A549 (cell line): ENCODE measurements around the gene PRTN3. TPM values are rescaled to one million over a fixed set of nuclear protein-coding genes. Genes with fewer than 3 reads are reported as not detected.
A peak's percentile ranks its signal among the peaks of the same experiment; 100 is the strongest.

Experiments
- ATAC-seq, 2 experiments: fragments of 200-7000 bp in 1 of 2; fragments of >200 bp in 1 of 2; cut with Nextera tagmentation in 1 of 2; cut with Tn5 transposase in 1 of 2; 3 replicates each; pipeline versions ENCODE4 v1.8.0 to v1.9.1; 2018 to 2020; ENCODE audit warnings: mild to moderate bottlenecking in 1 of 2, moderate library complexity in 1 of 2
- CTCF ChIA-PET: fragments of 300-600 bp; sonication (Branson Sonifier 250); formaldehyde crosslinking; extraction: SDS; loops from one replicate; lab custom pipeline; 2021; ENCODE audit warnings: antibody characterized with exemption, inconsistent platforms; lab: Yijun Ruan, JAX
- POLR2A ChIA-PET: fragments of 350-600 bp; formaldehyde crosslinking; extraction: SDS; loops from one replicate; lab custom pipeline; 2021; ENCODE audit warnings: antibody characterized with exemption, inconsistent platforms; lab: Yijun Ruan, JAX
- DNase-seq, 2 experiments: peaks; one replicate each; pipeline versions ENCODE4 v3.0.0 to v3.0.0-alpha.2; 2011 to 2016; ENCODE audit warnings: low read depth in 1 of 2, low spot score in 1 of 2
- FAIRE-seq: peaks from 2 replicates; lab custom pipeline; 2011; peaks lifted over from hg19 to GRCh38; lab: Jason Lieb, UNC
- H3K27ac ChIP-seq, 2 experiments: fragments of >200 bp; sonication (Bioruptor Twin); formaldehyde crosslinking; 3 replicates each; pipeline ENCODE4 v1.5.1; 2016 to 2017
- H3K4me1 ChIP-seq: fragments of >200 bp; sonication (Bioruptor Twin); formaldehyde crosslinking; 3 replicates; pipeline ENCODE4 v1.6.1; 2016
- H3K4me2 ChIP-seq: fragments of >200 bp; sonication (Bioruptor Twin); formaldehyde crosslinking; 3 replicates; pipeline ENCODE4 v1.6.1; 2016
- H3K4me3 ChIP-seq: fragments of >200 bp; sonication (Bioruptor Twin); formaldehyde crosslinking; 3 replicates; pipeline ENCODE4 v1.5.1; 2016
- H3K9me3 ChIP-seq: fragments of >200 bp; sonication (Bioruptor Twin); formaldehyde crosslinking; 3 replicates; pipeline ENCODE4 v1.6.1; 2016
- CEBPB ChIP-seq, 2 experiments: fragments of >200 bp in 1 of 2; sonication (Bioruptor Twin) in 1 of 2; formaldehyde crosslinking in 1 of 2; IDR thresholded peaks; 2 replicates each; pipeline ENCODE4 v1.6.1; 2012 to 2016
- EHMT2 ChIP-seq: fragments of 200-600 bp; sonication (generic); IDR thresholded peaks from 2 replicates; pipeline ENCODE4 v1.6.1; 2016; ENCODE audit warnings: antibody characterized with exemption, low read depth, mild to moderate bottlenecking, moderate library complexity
- EP300 ChIP-seq, 2 experiments: fragments of >200 bp; sonication (Bioruptor Twin); formaldehyde crosslinking; IDR thresholded peaks; 2 replicates in 1 of 2; 3 replicates in 1 of 2; pipeline ENCODE4 v1.6.1; 2016 to 2017
- ESRRA ChIP-seq: fragments of 150-350 bp; IDR thresholded peaks from 2 replicates; pipeline ENCODE4 v1.6.1; 2014; ENCODE audit warnings: mild to moderate bottlenecking, low read length, borderline replicate concordance
- FOSL2 ChIP-seq, 2 experiments: fragments of 450-650 bp in 1 of 2; fragments of >200 bp in 1 of 2; sonication (Bioruptor Twin) in 1 of 2; formaldehyde crosslinking; IDR thresholded peaks; 2 replicates each; pipeline versions ENCODE4 v1.5.0 to v1.6.1; 2016 to 2020; ENCODE audit warnings: mild to moderate bottlenecking in 1 of 2, moderate library complexity in 1 of 2
- HDAC2 ChIP-seq: fragments of 200-600 bp; sonication (generic); IDR thresholded peaks from 2 replicates; pipeline ENCODE4 v1.6.1; 2016
- HOXB5 ChIP-seq: fragments of 250-450 bp; sonication (Bioruptor Pico); IDR thresholded peaks from 2 replicates; pipeline ENCODE4 v1.5.0; 2020; ENCODE audit warnings: mild to moderate bottlenecking, moderate library complexity
- MYC ChIP-seq: IDR thresholded peaks from 2 replicates; pipeline ENCODE4 v1.6.1; 2012; ENCODE audit warnings: mild to moderate bottlenecking, inconsistent platforms, low read length, improper control_type of control experiment, borderline replicate concordance
- NFE2L2 ChIP-seq: fragments of 150-350 bp; conservative IDR thresholded peaks from 2 replicates; pipeline ENCODE4 v1.6.1; 2014; ENCODE audit warnings: low read length
- NPAS2 ChIP-seq: fragments of 250-450 bp; sonication (Bioruptor Pico); IDR thresholded peaks from 2 replicates; pipeline ENCODE4 v1.8.0; 2022; ENCODE audit warnings: mild to moderate bottlenecking, moderate library complexity, borderline replicate concordance
- NR3C1 ChIP-seq: fragments of >200 bp; sonication (Bioruptor Twin); formaldehyde crosslinking; IDR thresholded peaks from 3 replicates; pipeline ENCODE4 v1.6.1; 2017
- PHF8 ChIP-seq: fragments of 200-600 bp; sonication (generic); IDR thresholded peaks from 2 replicates; pipeline ENCODE4 v1.6.1; 2016; ENCODE audit warnings: low read depth, mild to moderate bottlenecking, antibody characterized with exemption, moderate library complexity, borderline replicate concordance
- RARB ChIP-seq: fragments of 250-450 bp; sonication (Bioruptor Pico); IDR thresholded peaks from 2 replicates; pipeline ENCODE4 v1.8.0; 2021; ENCODE audit warnings: mild to moderate bottlenecking, moderate library complexity
- RNF2 ChIP-seq: fragments of 200-600 bp; sonication (generic); IDR thresholded peaks from 2 replicates; pipeline ENCODE4 v1.6.1; 2016; ENCODE audit warnings: low read depth, mild to moderate bottlenecking, antibody characterized with exemption, moderate library complexity, borderline replicate concordance
- SREBF2 ChIP-seq: fragments of 450-650 bp; IDR thresholded peaks from 2 replicates; pipeline ENCODE4 v1.6.1; 2014; ENCODE audit warnings: mild to moderate bottlenecking, moderate library complexity
- ZNF302 ChIP-seq: fragments of 250-450 bp; sonication (Bioruptor Pico); IDR thresholded peaks from 2 replicates; pipeline ENCODE4 v1.9.0; 2021; ENCODE audit warnings: inconsistent platforms, mild to moderate bottlenecking, moderate library complexity
- WGBS: methylation state at CpG from one replicate; pipeline ENCODE4 v1.1.6; 2017; ENCODE audit errors: missing lambda C conversion rate; 5-methylcytosine and 5-hydroxymethylcytosine counted together
- polyA plus RNA-seq, 4 experiments: library from polyadenylated mRNA; depleted of rRNA in 3 of 4; stranded (reverse); fragments of >200 nt; fragmentation: RNase III in 1 of 4; extraction: RNeasy Plus Mini Kit Qiagen cat#74134 plus additional on column Dnase treatment in 1 of 4; gene quantifications; 2 replicates in 3 of 4; 3 replicates in 1 of 4; pipeline ENCODE4 v1.2.3, GENCODE V29; 2011 to 2017
- TF ChIP-seq, protein P1 (sequence below): fragments of >200 bp; sonication (Bioruptor Twin); formaldehyde crosslinking; IDR thresholded peaks from 3 replicates; pipeline ENCODE4 v1.6.1; 2016
- TF ChIP-seq, protein P2 (sequence below): fragments of 250-450 bp; sonication (Bioruptor Pico); IDR thresholded peaks from 2 replicates; pipeline ENCODE4 v1.5.0; 2020; ENCODE audit warnings: low read depth, mild to moderate bottlenecking, moderate library complexity
- TF ChIP-seq, protein P3 (sequence below): fragments of 150-350 bp; IDR thresholded peaks from 2 replicates; pipeline ENCODE4 v1.6.1; 2014; ENCODE audit warnings: low read depth, mild to moderate bottlenecking, low read length
- TF ChIP-seq, protein P4 (sequence below): fragments of 450-650 bp; IDR thresholded peaks from 2 replicates; pipeline ENCODE4 v1.6.1; 2014; ENCODE audit warnings: antibody characterized with exemption

The PRTN3 gene
- polyA plus RNA-seq, 2 of the 4 experiments (the other 2 are of a cell fraction) = 0.21 to 0.39 TPM

DNA sequence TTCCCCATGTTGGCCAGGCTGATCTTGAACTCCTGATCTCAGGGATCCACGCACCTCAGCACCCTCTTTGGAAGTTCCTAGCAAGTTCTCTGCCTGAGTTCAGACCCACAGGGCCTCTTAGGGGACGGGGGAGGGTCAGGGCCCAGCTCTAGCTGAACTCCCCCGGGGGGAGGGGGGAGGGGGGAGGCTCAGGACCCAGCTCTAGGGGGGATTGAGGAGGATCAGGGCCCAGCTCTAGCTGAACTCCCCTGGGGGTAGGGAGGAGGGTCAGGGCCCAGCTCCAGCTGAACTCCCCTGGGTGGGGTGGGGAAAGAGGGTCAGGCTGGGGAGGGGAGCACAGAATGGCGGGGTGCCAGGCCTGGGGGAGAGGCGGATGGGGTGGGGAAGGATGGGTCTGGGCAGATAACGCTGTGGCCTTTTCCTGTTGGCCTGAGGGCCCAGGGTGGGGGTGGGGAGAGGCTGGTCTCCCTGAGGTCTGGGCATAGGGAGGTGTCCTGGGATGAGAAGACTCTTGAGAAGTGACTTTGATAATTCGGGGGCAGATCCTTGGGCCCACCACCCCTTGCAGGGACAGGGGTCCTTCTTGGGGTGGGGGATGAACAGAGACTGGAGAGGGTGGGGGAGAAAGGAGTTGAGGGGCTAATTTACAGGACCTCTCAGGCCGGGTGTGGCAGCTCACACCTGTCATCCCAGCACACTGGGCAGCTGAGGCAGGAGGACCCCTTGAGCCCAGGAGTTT is 49.1 kb upstream of the PRTN3 start:
- peaks cover 36% of the 10 kb centered on the region for H3K4me1 ChIP-seq
- FAIRE-seq = no peak
- TF ChIP-seq EP300 (IDR thresholded peaks at IDR 0.05) (0 out of 5 replicates have a peak, but pooled peaks of 1 of the 2 experiments have one; percentile 9), EHMT2 (no peak)
- ChIA-PET POLR2A (no interaction called here), CTCF (interaction anchor here (0.6 to 0.8 kb wide), 2 partner anchors 18 to 21 kb away, joined by 3 read pairs; no protein-coding TSS in a partner anchor)
- no peak overlapping the region for H3K4me3 ChIP-seq
- H3K9me3 ChIP-seq = no peaks in the 10 kb centered on the region
- H3K4me2 ChIP-seq = peak overlapping the region; percentile 53
- peak; percentile 44 to 45; a peak in 5 of 6 replicates for ATAC-seq
- 89% methylated on average over 1 of the region's 8 CpGs for WGBS
- peak overlapping the region; percentile 63 to 93 for H3K27ac ChIP-seq
- peak in 1 of 2 experiments; percentile 52 for DNase-seq

DNA sequence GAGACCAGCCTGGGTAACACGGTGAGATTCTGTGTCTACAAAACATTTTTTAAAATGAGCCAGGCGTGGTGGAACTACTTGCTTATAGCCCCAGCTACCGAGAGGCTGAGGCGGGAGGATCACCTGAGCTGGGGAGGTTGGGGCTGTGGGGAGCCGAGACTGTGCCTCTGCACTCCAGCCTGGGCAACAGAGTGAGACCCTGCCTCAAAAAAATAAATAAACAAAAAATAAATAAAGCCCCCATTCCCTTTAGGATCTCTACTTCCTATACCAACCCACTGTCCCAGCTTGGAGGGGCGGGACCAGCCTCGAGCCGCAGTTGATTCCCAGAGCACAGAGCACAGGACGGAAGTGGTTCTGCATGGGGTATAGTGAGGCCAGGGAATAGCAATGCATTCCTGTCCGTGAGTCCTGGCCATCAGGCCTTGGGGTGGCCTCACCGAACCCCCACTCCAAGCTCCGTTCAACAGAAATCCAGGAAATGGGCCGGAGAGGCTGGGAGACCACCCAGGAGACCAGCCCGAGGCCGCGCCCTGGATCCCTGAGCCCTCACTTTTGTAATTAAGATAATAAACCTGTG is 48.4 kb upstream of the PRTN3 start:
- ChIA-PET CTCF (no interaction called here), POLR2A (no interaction called here)
- Histone ChIP-seq H3K4me2 (peak overlapping the region; percentile 53), H3K4me1 (peaks cover 36% of the 10 kb centered on the region), H3K4me3 (no peak overlapping the region), H3K9me3 (no peaks in the 10 kb centered on the region), H3K27ac (peak overlapping the region; percentile 63 to 93)
- FAIRE-seq = no peak
- DNase-seq = no peak
- WGBS = 65% methylated on average over 16 of the region's 16 CpGs
- ATAC-seq = no peak
- no peak for TF ChIP-seq CEBPB (IDR thresholded peaks at IDR 0.05)
- TF ChIP-seq, protein P1, sequence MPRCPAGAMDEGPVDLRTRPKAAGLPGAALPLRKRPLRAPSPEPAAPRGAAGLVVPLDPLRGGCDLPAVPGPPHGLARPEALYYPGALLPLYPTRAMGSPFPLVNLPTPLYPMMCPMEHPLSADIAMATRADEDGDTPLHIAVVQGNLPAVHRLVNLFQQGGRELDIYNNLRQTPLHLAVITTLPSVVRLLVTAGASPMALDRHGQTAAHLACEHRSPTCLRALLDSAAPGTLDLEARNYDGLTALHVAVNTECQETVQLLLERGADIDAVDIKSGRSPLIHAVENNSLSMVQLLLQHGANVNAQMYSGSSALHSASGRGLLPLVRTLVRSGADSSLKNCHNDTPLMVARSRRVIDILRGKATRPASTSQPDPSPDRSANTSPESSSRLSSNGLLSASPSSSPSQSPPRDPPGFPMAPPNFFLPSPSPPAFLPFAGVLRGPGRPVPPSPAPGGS = no peak
- TF ChIP-seq NPAS2 (CRISPR knock-in tag) = no peak
- TF ChIP-seq ZNF302 (CRISPR knock-in tag) = no peak

DNA sequence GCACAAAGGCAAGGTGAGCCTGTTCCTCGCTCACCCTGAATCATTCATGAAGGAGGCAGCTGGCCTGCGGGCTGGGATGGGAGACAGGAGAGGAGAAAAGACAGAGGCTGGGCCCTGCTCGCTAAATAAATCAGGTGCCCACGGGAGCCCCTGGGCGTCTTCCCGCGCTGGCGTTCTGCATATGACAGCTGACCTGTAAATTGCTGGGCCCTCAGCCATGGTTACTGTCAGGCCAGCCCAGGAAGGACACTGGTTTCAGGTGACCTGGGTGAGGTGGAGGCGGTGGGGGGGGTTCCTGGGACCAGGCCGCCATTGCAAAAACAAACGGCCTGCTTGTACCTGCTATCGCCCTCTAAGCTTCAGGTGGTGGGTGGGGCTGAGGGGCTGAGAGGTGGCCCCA is 47.0 kb upstream of the PRTN3 start:
- no peak for FAIRE-seq
- POLR2A ChIA-PET = no interaction called here
- peak overlapping the region in 1 of 2 experiments; percentile 37; a peak in 3 of 6 replicates for H3K27ac ChIP-seq
- H3K9me3 ChIP-seq = no peaks in the 10 kb centered on the region
- H3K4me2 ChIP-seq = no peak overlapping the region
- H3K4me1 ChIP-seq = peaks cover 34% of the 10 kb centered on the region
- WGBS = 94% methylated on average over 12 of the region's 12 CpGs
- no peak for DNase-seq
- H3K4me3 ChIP-seq = no peak overlapping the region
- TF ChIP-seq, protein P2, sequence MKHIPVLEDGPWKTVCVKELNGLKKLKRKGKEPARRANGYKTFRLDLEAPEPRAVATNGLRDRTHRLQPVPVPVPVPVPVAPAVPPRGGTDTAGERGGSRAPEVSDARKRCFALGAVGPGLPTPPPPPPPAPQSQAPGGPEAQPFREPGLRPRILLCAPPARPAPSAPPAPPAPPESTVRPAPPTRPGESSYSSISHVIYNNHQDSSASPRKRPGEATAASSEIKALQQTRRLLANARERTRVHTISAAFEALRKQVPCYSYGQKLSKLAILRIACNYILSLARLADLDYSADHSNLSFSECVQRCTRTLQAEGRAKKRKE (CRISPR knock-in tag) = no peak
- TF ChIP-seq EP300 (IDR thresholded peaks at IDR 0.05) = no peak
- no peak for TF ChIP-seq PHF8
- no peak for TF ChIP-seq MYC
- no peak for TF ChIP-seq NR3C1
- TF ChIP-seq NFE2L2 = no peak
- no peak for TF ChIP-seq FOSL2 (IDR thresholded peaks at IDR 0.05)
- no peak for TF ChIP-seq FOSL2 (CRISPR knock-in tag; IDR thresholded peaks at IDR 0.05)
- no peak for TF ChIP-seq HDAC2
- TF ChIP-seq, protein P3, sequence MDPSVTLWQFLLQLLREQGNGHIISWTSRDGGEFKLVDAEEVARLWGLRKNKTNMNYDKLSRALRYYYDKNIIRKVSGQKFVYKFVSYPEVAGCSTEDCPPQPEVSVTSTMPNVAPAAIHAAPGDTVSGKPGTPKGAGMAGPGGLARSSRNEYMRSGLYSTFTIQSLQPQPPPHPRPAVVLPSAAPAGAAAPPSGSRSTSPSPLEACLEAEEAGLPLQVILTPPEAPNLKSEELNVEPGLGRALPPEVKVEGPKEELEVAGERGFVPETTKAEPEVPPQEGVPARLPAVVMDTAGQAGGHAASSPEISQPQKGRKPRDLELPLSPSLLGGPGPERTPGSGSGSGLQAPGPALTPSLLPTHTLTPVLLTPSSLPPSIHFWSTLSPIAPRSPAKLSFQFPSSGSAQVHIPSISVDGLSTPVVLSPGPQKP = no peak
- no peak for TF ChIP-seq HOXB5
- TF ChIP-seq, protein P4, sequence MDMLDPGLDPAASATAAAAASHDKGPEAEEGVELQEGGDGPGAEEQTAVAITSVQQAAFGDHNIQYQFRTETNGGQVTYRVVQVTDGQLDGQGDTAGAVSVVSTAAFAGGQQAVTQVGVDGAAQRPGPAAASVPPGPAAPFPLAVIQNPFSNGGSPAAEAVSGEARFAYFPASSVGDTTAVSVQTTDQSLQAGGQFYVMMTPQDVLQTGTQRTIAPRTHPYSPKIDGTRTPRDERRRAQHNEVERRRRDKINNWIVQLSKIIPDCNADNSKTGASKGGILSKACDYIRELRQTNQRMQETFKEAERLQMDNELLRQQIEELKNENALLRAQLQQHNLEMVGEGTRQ = no peak
- TF ChIP-seq ESRRA = no peak
- TF ChIP-seq RNF2 = no peak
- no peak for TF ChIP-seq CEBPB (IDR thresholded peaks at IDR 0.05)
- TF ChIP-seq RARB (CRISPR knock-in tag) = no peak
- TF ChIP-seq SREBF2 = no peak
- ATAC-seq = no peak
- CTCF ChIA-PET = no interaction called here
